ENCODE data around the gene DOK7.

DOK7 gene

DNA sequence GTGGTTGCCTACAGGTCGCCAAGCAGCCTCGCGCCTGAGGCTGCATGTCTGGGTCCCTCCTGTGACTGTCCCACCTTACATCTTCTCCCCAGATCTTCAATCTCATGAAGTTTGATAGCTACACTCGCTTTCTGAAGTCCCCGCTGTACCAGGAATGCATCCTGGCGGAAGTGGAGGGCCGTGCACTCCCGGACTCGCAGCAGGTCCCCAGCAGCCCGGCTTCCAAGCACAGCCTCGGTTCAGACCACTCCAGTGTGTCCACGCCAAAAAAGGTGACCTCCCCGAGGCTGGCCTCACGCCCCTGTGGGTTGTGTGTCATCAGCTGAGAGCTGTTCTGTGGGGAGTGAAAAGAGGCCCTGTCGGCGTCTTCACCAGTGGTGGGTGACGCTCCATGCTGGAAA, 46.3 kb upstream of the DOK7 start:
- TF ChIP-seq, protein P1, sequence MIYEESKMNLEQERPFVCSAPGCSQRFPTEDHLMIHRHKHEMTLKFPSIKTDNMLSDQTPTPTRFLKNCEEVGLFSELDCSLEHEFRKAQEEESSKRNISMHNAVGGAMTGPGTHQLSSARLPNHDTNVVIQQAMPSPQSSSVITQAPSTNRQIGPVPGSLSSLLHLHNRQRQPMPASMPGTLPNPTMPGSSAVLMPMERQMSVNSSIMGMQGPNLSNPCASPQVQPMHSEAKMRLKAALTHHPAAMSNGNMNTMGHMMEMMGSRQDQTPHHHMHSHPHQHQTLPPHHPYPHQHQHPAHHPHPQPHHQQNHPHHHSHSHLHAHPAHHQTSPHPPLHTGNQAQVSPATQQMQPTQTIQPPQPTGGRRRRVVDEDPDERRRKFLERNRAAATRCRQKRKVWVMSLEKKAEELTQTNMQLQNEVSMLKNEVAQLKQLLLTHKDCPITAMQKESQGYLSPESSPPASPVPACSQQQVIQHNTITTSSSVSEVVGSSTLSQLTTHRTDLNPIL (CRISPR knock-in tag; IDR thresholded peaks at IDR 0.05; ENCODE audit: low read depth), result no peak
- no peak for TF ChIP-seq ZNF565 (CRISPR knock-in tag; conservative IDR thresholded peaks at IDR 0.05; ENCODE audit: low read depth)
- TF ChIP-seq SNAI2 (CRISPR knock-in tag; IDR thresholded peaks at IDR 0.05), result no peak
- no peak for TF ChIP-seq OSR1 (CRISPR knock-in tag; IDR thresholded peaks at IDR 0.05)
- TF ChIP-seq, protein P2, sequence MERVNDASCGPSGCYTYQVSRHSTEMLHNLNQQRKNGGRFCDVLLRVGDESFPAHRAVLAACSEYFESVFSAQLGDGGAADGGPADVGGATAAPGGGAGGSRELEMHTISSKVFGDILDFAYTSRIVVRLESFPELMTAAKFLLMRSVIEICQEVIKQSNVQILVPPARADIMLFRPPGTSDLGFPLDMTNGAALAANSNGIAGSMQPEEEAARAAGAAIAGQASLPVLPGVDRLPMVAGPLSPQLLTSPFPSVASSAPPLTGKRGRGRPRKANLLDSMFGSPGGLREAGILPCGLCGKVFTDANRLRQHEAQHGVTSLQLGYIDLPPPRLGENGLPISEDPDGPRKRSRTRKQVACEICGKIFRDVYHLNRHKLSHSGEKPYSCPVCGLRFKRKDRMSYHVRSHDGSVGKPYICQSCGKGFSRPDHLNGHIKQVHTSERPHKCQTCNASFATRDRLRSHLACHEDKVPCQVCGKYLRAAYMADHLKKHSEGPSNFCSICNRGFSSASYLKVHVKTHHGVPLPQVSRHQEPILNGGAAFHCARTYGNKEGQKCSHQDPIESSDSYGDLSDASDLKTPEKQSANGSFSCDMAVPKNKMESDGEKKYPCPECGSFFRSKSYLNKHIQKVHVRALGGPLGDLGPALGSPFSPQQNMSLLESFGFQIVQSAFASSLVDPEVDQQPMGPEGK (CRISPR knock-in tag; IDR thresholded peaks at IDR 0.05; ENCODE audit: borderline replicate concordance), result no peak
- no peak for TF ChIP-seq ARNTL (CRISPR knock-in tag; IDR thresholded peaks at IDR 0.05; ENCODE audit: borderline replicate concordance, low read depth)
- TF ChIP-seq, protein P3, sequence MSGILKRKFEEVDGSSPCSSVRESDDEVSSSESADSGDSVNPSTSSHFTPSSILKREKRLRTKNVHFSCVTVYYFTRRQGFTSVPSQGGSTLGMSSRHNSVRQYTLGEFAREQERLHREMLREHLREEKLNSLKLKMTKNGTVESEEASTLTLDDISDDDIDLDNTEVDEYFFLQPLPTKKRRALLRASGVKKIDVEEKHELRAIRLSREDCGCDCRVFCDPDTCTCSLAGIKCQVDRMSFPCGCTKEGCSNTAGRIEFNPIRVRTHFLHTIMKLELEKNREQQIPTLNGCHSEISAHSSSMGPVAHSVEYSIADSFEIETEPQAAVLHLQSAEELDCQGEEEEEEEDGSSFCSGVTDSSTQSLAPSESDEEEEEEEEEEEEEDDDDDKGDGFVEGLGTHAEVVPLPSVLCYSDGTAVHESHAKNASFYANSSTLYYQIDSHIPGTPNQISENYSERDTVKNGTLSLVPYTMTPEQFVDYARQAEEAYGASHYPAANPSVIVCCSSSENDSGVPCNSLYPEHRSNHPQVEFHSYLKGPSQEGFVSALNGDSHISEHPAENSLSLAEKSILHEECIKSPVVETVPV (CRISPR knock-in tag; IDR thresholded peaks at IDR 0.05), result no peak
- TF ChIP-seq ZFP30 (CRISPR knock-in tag; IDR thresholded peaks at IDR 0.05), result no peak
- no peak for TF ChIP-seq ZC3H10 (CRISPR knock-in tag; IDR thresholded peaks at IDR 0.05)
- TF ChIP-seq GLIS3 (CRISPR knock-in tag; IDR thresholded peaks at IDR 0.05), result no peak
- TF ChIP-seq ZNF8 (CRISPR knock-in tag; IDR thresholded peaks at IDR 0.05), result no peak
- no peak for TF ChIP-seq ISL1 (CRISPR knock-in tag; IDR thresholded peaks at IDR 0.05)
- TF ChIP-seq ZFP3 (CRISPR knock-in tag; IDR thresholded peaks at IDR 0.05), result no peak
- TF ChIP-seq PPARA (CRISPR knock-in tag; IDR thresholded peaks at IDR 0.05; ENCODE audit: borderline replicate concordance), result no peak
- no peak for TF ChIP-seq TOX (CRISPR knock-in tag; IDR thresholded peaks at IDR 0.05; ENCODE audit: borderline replicate concordance)
- no peak for TF ChIP-seq RARB (CRISPR knock-in tag; IDR thresholded peaks at IDR 0.05)
- TF ChIP-seq ZNF70 (CRISPR knock-in tag; IDR thresholded peaks at IDR 0.05), result no peak
- TF ChIP-seq TCF4 (CRISPR knock-in tag; IDR thresholded peaks at IDR 0.05; ENCODE audit: borderline replicate concordance), result no peak
- no peak for ATAC-seq

DNA sequence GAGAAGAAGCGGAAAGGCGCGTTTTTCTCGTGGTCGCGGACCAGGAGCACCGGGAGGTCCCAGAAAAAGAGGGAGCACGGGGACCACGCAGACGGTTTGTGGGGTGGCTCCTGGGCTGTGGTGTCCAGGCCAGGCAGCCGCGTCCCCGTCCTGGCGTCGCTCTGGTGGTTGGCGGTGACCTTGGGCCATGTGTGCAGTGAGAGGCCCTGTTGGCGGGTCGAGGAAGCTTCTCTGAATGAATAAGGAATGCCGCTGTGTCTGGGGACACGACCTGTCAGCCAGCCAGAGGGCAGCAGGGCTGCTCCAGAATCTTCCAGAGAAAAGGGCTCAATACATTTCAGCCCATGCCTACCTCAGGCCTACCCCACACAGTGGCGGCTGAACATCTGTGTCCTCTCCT, 45.7 kb upstream of the DOK7 start:
- TF ChIP-seq ARNTL (CRISPR knock-in tag; IDR thresholded peaks at IDR 0.05; ENCODE audit: borderline replicate concordance, low read depth), result no peak
- TF ChIP-seq, protein P4, sequence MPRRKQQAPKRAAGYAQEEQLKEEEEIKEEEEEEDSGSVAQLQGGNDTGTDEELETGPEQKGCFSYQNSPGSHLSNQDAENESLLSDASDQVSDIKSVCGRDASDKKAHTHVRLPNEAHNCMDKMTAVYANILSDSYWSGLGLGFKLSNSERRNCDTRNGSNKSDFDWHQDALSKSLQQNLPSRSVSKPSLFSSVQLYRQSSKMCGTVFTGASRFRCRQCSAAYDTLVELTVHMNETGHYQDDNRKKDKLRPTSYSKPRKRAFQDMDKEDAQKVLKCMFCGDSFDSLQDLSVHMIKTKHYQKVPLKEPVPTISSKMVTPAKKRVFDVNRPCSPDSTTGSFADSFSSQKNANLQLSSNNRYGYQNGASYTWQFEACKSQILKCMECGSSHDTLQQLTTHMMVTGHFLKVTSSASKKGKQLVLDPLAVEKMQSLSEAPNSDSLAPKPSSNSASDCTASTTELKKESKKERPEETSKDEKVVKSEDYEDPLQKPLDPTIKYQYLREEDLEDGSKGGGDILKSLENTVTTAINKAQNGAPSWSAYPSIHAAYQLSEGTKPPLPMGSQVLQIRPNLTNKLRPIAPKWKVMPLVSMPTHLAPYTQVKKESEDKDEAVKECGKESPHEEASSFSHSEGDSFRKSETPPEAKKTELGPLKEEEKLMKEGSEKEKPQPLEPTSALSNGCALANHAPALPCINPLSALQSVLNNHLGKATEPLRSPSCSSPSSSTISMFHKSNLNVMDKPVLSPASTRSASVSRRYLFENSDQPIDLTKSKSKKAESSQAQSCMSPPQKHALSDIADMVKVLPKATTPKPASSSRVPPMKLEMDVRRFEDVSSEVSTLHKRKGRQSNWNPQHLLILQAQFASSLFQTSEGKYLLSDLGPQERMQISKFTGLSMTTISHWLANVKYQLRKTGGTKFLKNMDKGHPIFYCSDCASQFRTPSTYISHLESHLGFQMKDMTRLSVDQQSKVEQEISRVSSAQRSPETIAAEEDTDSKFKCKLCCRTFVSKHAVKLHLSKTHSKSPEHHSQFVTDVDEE (CRISPR knock-in tag; IDR thresholded peaks at IDR 0.05), result no peak
- no peak for TF ChIP-seq TCF4 (CRISPR knock-in tag; IDR thresholded peaks at IDR 0.05; ENCODE audit: borderline replicate concordance)
- TF ChIP-seq SNAI2 (CRISPR knock-in tag; IDR thresholded peaks at IDR 0.05), result no peak
- TF ChIP-seq, protein P1 (CRISPR knock-in tag; IDR thresholded peaks at IDR 0.05; ENCODE audit: low read depth), result no peak
- TF ChIP-seq ESRRG (CRISPR knock-in tag; IDR thresholded peaks at IDR 0.05), result no peak
- ATAC-seq, result no peak

DNA sequence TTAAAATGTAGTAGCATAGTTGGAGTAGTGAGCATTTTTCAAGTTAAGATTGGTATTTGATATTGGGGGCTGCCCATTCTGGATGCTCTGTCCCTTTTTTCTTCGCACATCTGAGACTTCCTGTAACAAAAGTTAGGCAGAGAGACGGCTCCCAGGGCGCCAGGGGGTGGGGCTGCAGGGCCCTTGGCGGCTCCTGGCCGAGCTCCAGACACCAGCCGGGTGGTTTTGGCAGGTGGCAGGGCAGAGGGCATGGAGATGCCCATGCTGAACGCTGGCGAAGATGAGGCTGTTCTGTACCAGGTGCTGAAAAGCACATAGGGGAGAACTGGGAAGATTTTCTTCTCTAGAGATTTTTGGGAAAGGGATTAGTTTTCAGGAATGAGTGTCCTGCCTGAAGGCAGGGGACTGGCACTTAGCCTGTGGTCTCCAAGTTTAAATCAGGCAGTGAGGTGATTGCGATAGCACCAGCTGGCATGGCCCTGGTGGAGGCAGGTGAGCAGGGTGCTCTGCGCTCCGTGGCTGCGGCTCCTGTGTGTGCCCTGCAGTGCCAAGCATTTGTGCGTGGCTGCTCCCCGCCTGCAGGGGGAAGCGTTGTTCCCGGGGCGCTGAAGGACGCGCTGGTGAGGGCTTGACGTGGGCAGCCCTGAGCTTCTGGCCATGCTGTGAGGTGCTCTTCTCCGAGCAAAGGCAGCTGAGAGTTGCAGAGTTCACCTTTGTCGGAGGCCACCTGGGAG, 44.9 kb upstream of the DOK7 start:
- no peak for TF ChIP-seq ESRRG (CRISPR knock-in tag; IDR thresholded peaks at IDR 0.05)
- TF ChIP-seq, protein P5, sequence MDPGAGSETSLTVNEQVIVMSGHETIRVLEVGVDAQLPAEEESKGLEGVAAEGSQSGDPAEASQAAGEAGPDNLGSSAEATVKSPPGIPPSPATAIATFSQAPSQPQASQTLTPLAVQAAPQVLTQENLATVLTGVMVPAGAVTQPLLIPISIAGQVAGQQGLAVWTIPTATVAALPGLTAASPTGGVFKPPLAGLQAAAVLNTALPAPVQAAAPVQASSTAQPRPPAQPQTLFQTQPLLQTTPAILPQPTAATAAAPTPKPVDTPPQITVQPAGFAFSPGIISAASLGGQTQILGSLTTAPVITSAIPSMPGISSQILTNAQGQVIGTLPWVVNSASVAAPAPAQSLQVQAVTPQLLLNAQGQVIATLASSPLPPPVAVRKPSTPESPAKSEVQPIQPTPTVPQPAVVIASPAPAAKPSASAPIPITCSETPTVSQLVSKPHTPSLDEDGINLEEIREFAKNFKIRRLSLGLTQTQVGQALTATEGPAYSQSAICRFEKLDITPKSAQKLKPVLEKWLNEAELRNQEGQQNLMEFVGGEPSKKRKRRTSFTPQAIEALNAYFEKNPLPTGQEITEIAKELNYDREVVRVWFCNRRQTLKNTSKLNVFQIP (CRISPR knock-in tag; IDR thresholded peaks at IDR 0.05; ENCODE audit: borderline replicate concordance, low read depth), result no peak
- ATAC-seq, result no peak; the same call in 2 of the 3 replicates
